A549 (cell line): ENCODE measurements around the gene GMPR2. TPM values are rescaled to one million over a fixed set of nuclear protein-coding genes. Genes with fewer than 3 reads are reported as not detected.

ENCODE experiments used
- ATAC-seq, 2 experiments: fragments of 200-7000 bp in 1 of 2; fragments of >200 bp in 1 of 2; cut with Nextera tagmentation in 1 of 2; cut with Tn5 transposase in 1 of 2; 3 replicates each; pipeline versions ENCODE4 v1.8.0 to v1.9.1; 2018 to 2020; ENCODE audit warnings: mild to moderate bottlenecking in 1 of 2, moderate library complexity in 1 of 2
- CTCF ChIA-PET: fragments of 300-600 bp; sonication (Branson Sonifier 250); formaldehyde crosslinking; extraction: SDS; loops from one replicate; lab custom pipeline; 2021; ENCODE audit warnings: antibody characterized with exemption, inconsistent platforms; lab: Yijun Ruan, JAX
- POLR2A ChIA-PET: fragments of 350-600 bp; formaldehyde crosslinking; extraction: SDS; loops from one replicate; lab custom pipeline; 2021; ENCODE audit warnings: antibody characterized with exemption, inconsistent platforms; lab: Yijun Ruan, JAX
- DNase-seq, 2 experiments: peaks; one replicate each; pipeline versions ENCODE4 v3.0.0 to v3.0.0-alpha.2; 2011 to 2016; ENCODE audit warnings: low read depth in 1 of 2, low spot score in 1 of 2
- FAIRE-seq: peaks from 2 replicates; lab custom pipeline; 2011; peaks lifted over from hg19 to GRCh38; lab: Jason Lieb, UNC
- H3K27ac ChIP-seq, 2 experiments: fragments of >200 bp; sonication (Bioruptor Twin); formaldehyde crosslinking; 3 replicates each; pipeline ENCODE4 v1.5.1; 2016 to 2017
- H3K4me1 ChIP-seq: fragments of >200 bp; sonication (Bioruptor Twin); formaldehyde crosslinking; 3 replicates; pipeline ENCODE4 v1.6.1; 2016
- H3K4me2 ChIP-seq: fragments of >200 bp; sonication (Bioruptor Twin); formaldehyde crosslinking; 3 replicates; pipeline ENCODE4 v1.6.1; 2016
- H3K4me3 ChIP-seq: fragments of >200 bp; sonication (Bioruptor Twin); formaldehyde crosslinking; 3 replicates; pipeline ENCODE4 v1.5.1; 2016
- H3K9me3 ChIP-seq: fragments of >200 bp; sonication (Bioruptor Twin); formaldehyde crosslinking; 3 replicates; pipeline ENCODE4 v1.6.1; 2016
- BCL3 ChIP-seq: fragments of >200 bp; sonication (Bioruptor Twin); formaldehyde crosslinking; IDR thresholded peaks from 3 replicates; pipeline ENCODE4 v1.6.1; 2016
- BHLHE40 ChIP-seq: IDR thresholded peaks from 2 replicates; pipeline ENCODE4 v1.6.1; 2012; ENCODE audit warnings: low read depth, low read length, inconsistent platforms
- CEBPB ChIP-seq, 2 experiments: fragments of >200 bp in 1 of 2; sonication (Bioruptor Twin) in 1 of 2; formaldehyde crosslinking in 1 of 2; IDR thresholded peaks; 2 replicates each; pipeline ENCODE4 v1.6.1; 2012 to 2016
- CHD2 ChIP-seq: fragments of 150-350 bp; IDR thresholded peaks from 2 replicates; pipeline ENCODE4 v1.6.1; 2014; ENCODE audit warnings: low read length; ENCODE audit not compliant: partially characterized antibody
- CTCF ChIP-seq: fragments of >200 bp; sonication (Bioruptor Twin); formaldehyde crosslinking; IDR thresholded peaks from 3 replicates; pipeline ENCODE4 v1.5.1; 2016
- EHF ChIP-seq: fragments of 250-450 bp; sonication (Bioruptor Pico); IDR thresholded peaks from 2 replicates; pipeline ENCODE4 v1.5.0; 2020; ENCODE audit warnings: mild to moderate bottlenecking
- FOXS1 ChIP-seq: fragments of 250-450 bp; sonication (Bioruptor Pico); IDR thresholded peaks from 2 replicates; pipeline ENCODE4 v1.5.0; 2020; ENCODE audit warnings: mild to moderate bottlenecking, moderate library complexity
- GATA3 ChIP-seq: IDR thresholded peaks from 2 replicates; pipeline ENCODE4 v1.6.1; 2012; ENCODE audit warnings: borderline replicate concordance
- HDAC2 ChIP-seq: fragments of 200-600 bp; sonication (generic); IDR thresholded peaks from 2 replicates; pipeline ENCODE4 v1.6.1; 2016
- HOXB13 ChIP-seq: fragments of 250-450 bp; sonication (Bioruptor Pico); IDR thresholded peaks from 2 replicates; pipeline ENCODE4 v1.5.0; 2020; ENCODE audit warnings: low read depth, mild to moderate bottlenecking, moderate library complexity
- JUN ChIP-seq, 2 experiments: fragments of >200 bp; sonication (Bioruptor Twin); formaldehyde crosslinking; IDR thresholded peaks; 2 replicates in 1 of 2; 3 replicates in 1 of 2; pipeline ENCODE4 v1.6.1; 2016 to 2017
- JUNB ChIP-seq: fragments of >200 bp; sonication (Bioruptor Twin); formaldehyde crosslinking; IDR thresholded peaks from 2 replicates; pipeline ENCODE4 v1.6.1; 2016
- MAFK ChIP-seq: fragments of 450-650 bp; IDR thresholded peaks from 2 replicates; pipeline ENCODE4 v1.6.1; 2014; ENCODE audit not compliant: partially characterized antibody
- MAX ChIP-seq: IDR thresholded peaks from 2 replicates; pipeline ENCODE4 v1.6.1; 2012
- NFE2L2 ChIP-seq: fragments of 150-350 bp; conservative IDR thresholded peaks from 2 replicates; pipeline ENCODE4 v1.6.1; 2014; ENCODE audit warnings: low read length
- NPAS2 ChIP-seq: fragments of 250-450 bp; sonication (Bioruptor Pico); IDR thresholded peaks from 2 replicates; pipeline ENCODE4 v1.8.0; 2022; ENCODE audit warnings: mild to moderate bottlenecking, moderate library complexity, borderline replicate concordance
- ZC3H11A ChIP-seq: fragments of 450-650 bp; IDR thresholded peaks from 2 replicates; pipeline ENCODE4 v1.6.1; 2014; ENCODE audit warnings: antibody characterized with exemption, mild to moderate bottlenecking
- ZFP36 ChIP-seq: fragments of 450-650 bp; IDR thresholded peaks from 2 replicates; pipeline ENCODE4 v1.6.1; 2014; ENCODE audit warnings: borderline replicate concordance; ENCODE audit not compliant: partially characterized antibody
- WGBS: methylation state at CpG from one replicate; pipeline ENCODE4 v1.1.6; 2017; ENCODE audit errors: missing lambda C conversion rate; 5-methylcytosine and 5-hydroxymethylcytosine counted together
- polyA plus RNA-seq, 4 experiments: library from polyadenylated mRNA; depleted of rRNA in 3 of 4; stranded (reverse); fragments of >200 nt; fragmentation: RNase III in 1 of 4; extraction: RNeasy Plus Mini Kit Qiagen cat#74134 plus additional on column Dnase treatment in 1 of 4; gene quantifications; 2 replicates in 3 of 4; 3 replicates in 1 of 4; pipeline ENCODE4 v1.2.3, GENCODE V29; 2011 to 2017
- small RNA-seq, 6 experiments: library from RNA; depleted of rRNA; stranded (forward); fragments of <200 nt; gene quantifications; one replicate each; pipeline ENCODE3, GENCODE V24; 2012
- TF ChIP-seq, protein P1 (sequence below): IDR thresholded peaks from 2 replicates; pipeline ENCODE4 v1.6.1; 2012

Gene GMPR2
- polyA plus RNA-seq, 2 of the 4 experiments (the other 2 are of a cell fraction): 70.0 to 91.7 TPM

DNA sequence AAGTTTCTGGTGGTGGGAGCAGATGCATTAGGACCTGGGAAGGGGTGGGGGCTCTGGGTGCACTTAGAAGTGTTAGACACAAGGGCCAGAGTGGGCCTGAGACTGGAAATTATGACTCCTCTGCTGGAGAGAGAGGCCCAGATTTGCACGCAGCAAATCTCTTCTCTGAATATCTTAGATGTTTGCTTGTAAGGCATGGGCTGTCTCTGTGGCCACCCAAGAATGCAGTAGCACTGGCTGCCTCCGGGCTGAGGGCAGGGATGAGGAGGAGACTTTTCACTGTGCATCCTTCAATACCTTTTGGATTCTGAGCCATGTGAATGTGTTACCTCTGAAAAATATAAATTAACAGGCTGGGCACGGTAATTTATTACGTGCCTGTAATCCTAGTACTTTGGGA lies 52.6 kb downstream of the GMPR2 start (continued):
- TF ChIP-seq, protein P1, sequence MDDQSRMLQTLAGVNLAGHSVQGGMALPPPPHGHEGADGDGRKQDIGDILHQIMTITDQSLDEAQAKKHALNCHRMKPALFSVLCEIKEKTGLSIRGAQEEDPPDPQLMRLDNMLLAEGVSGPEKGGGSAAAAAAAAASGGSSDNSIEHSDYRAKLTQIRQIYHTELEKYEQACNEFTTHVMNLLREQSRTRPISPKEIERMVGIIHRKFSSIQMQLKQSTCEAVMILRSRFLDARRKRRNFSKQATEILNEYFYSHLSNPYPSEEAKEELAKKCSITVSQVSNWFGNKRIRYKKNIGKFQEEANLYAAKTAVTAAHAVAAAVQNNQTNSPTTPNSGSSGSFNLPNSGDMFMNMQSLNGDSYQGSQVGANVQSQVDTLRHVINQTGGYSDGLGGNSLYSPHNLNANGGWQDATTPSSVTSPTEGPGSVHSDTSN: no peak
- TF ChIP-seq FOXS1 (CRISPR knock-in tag) (no peak), CHD2 (no peak), GATA3 (no peak), NFE2L2 (no peak), HDAC2 (no peak), EHF (CRISPR knock-in tag) (no peak), MAFK (no peak)

GRCh38 chr14:24286996-24287395 lies 54.3 kb downstream of the GMPR2 start:
- no peaks in the 10 kb centered on the region for H3K9me3 ChIP-seq
- ATAC-seq: no peak
- TF ChIP-seq HOXB13 (CRISPR knock-in tag) (no peak), MAX (no peak), JUN (IDR thresholded peaks at IDR 0.05) (no peak), CHD2 (no peak), JUNB (no peak), CTCF (no peak), ZFP36 (no peak), BCL3 (no peak), GATA3 (no peak), ZC3H11A (no peak), BHLHE40 (no peak), NPAS2 (CRISPR knock-in tag) (no peak), CEBPB (IDR thresholded peaks at IDR 0.05) (no peak)
- TF ChIP-seq, all 56 proteins: peak for 0
- DNase-seq: no peak
- Histone ChIP-seq H3K4me2 (no peak overlapping the region), H3K4me3 (no peak overlapping the region), H3K4me1 (no peaks in the 10 kb centered on the region), H3K27ac (no peak overlapping the region)
- ChIA-PET CTCF (interaction anchor here (1.1 to 34.0 kb wide), 3 partner anchors 16 to 44 kb away, joined by 3 to 469 read pairs (median 6); partner anchors contain the start of genes CIDEB, DHRS1, LTB4R and LTB4R2), POLR2A (no interaction called here)
- 87% methylated on average over 5 of the region's 5 CpGs for WGBS
- FAIRE-seq: no peak

Small RNA genes lying within 50 kb of the gene (small RNA-seq; reads per million reads assigned to genes)
- gene AL136295.4 (0 to 0.08 (median 0) reads per million in 6 experiments), gene CHMP4A (0 to 0.77 (median 0) reads per million in 6 experiments), gene MDP1 (0 to 7.3 (median 0) reads per million in 6 experiments)

Other genes with a start within 250 kb of the GMPR2 start
Only the 30 nearest of the 34 such genes appear.
- gene CARMIL3, start 180.9 kb upstream of the GMPR2 start, polyA plus RNA-seq (2011; rRNA removed): 0.45 and 0.79 TPM in 2 replicates
- 0.60 to 0.98 TPM (median 0.94 TPM) in 3 replicates for gene CARMIL3, start 180.9 kb upstream of the GMPR2 start, polyA plus RNA-seq (2017; fragmentation: RNase III; extraction: RNeasy Plus Mini Kit Qiagen cat#74134 plus additional on column Dnase treatment)
- gene CPNE6, start 161.4 kb upstream of the GMPR2 start, polyA plus RNA-seq (2011; rRNA removed): not detected in 2 replicates
- gene CPNE6, start 161.4 kb upstream of the GMPR2 start, polyA plus RNA-seq (2017; fragmentation: RNase III; extraction: RNeasy Plus Mini Kit Qiagen cat#74134 plus additional on column Dnase treatment): not detected in 3 replicates
- 52.1 and 60.2 TPM in 2 replicates for gene PCK2, start 138.6 kb upstream of the GMPR2 start, polyA plus RNA-seq (2011; rRNA removed)
- gene PCK2, start 138.6 kb upstream of the GMPR2 start, polyA plus RNA-seq (2017; fragmentation: RNase III; extraction: RNeasy Plus Mini Kit Qiagen cat#74134 plus additional on column Dnase treatment): 16.9 to 20.7 TPM (median 18.8 TPM) in 3 replicates
- gene DCAF11, start 118.2 kb upstream of the GMPR2 start, polyA plus RNA-seq (2011; rRNA removed): 27.9 and 30.2 TPM in 2 replicates
- gene DCAF11, start 118.2 kb upstream of the GMPR2 start, polyA plus RNA-seq (2017; fragmentation: RNase III; extraction: RNeasy Plus Mini Kit Qiagen cat#74134 plus additional on column Dnase treatment): 22.2 to 31.4 TPM (median 30.7 TPM) in 3 replicates
- 0.86 and 0.97 TPM in 2 replicates for gene NRL, start 118.0 kb upstream of the GMPR2 start, polyA plus RNA-seq (2011; rRNA removed)
- gene NRL, start 118.0 kb upstream of the GMPR2 start, polyA plus RNA-seq (2017; fragmentation: RNase III; extraction: RNeasy Plus Mini Kit Qiagen cat#74134 plus additional on column Dnase treatment): 0.84 to 0.93 TPM (median 0.88 TPM) in 3 replicates
- gene FITM1, start 102.3 kb upstream of the GMPR2 start, polyA plus RNA-seq (2011; rRNA removed): 0.06 TPM in 1 of 2 replicates, not detected in the other
- gene FITM1, start 102.3 kb upstream of the GMPR2 start, polyA plus RNA-seq (2017; fragmentation: RNase III; extraction: RNeasy Plus Mini Kit Qiagen cat#74134 plus additional on column Dnase treatment): 0.36 TPM in 1 of 3 replicates, not detected in the others
- 77.3 and 83.6 TPM in 2 replicates for gene PSME1, start 96.7 kb upstream of the GMPR2 start, polyA plus RNA-seq (2011; rRNA removed)
- gene PSME1, start 96.7 kb upstream of the GMPR2 start, polyA plus RNA-seq (2017; fragmentation: RNase III; extraction: RNeasy Plus Mini Kit Qiagen cat#74134 plus additional on column Dnase treatment): 124 to 139 TPM (median 134 TPM) in 3 replicates
- gene EMC9, start 91.3 kb upstream of the GMPR2 start, polyA plus RNA-seq (2011; rRNA removed): 20.7 and 21.5 TPM in 2 replicates
- gene EMC9, start 91.3 kb upstream of the GMPR2 start, polyA plus RNA-seq (2017; fragmentation: RNase III; extraction: RNeasy Plus Mini Kit Qiagen cat#74134 plus additional on column Dnase treatment): 46.5 to 51.7 TPM (median 48.5 TPM) in 3 replicates
- gene PSME2, start 86.3 kb upstream of the GMPR2 start, polyA plus RNA-seq (2011; rRNA removed): 137 and 168 TPM in 2 replicates
- gene PSME2, start 86.3 kb upstream of the GMPR2 start, polyA plus RNA-seq (2017; fragmentation: RNase III; extraction: RNeasy Plus Mini Kit Qiagen cat#74134 plus additional on column Dnase treatment): 144 to 193 TPM (median 161 TPM) in 3 replicates
- gene RNF31, start 85.4 kb upstream of the GMPR2 start, polyA plus RNA-seq (2011; rRNA removed): 5.7 and 19.1 TPM in 2 replicates
- 20.2 to 25.3 TPM (median 20.8 TPM) in 3 replicates for gene RNF31, start 85.4 kb upstream of the GMPR2 start, polyA plus RNA-seq (2017; fragmentation: RNase III; extraction: RNeasy Plus Mini Kit Qiagen cat#74134 plus additional on column Dnase treatment)
- 23.1 and 30.2 TPM in 2 replicates for gene IRF9, start 71.7 kb upstream of the GMPR2 start, polyA plus RNA-seq (2011; rRNA removed)
- gene IRF9, start 71.7 kb upstream of the GMPR2 start, polyA plus RNA-seq (2017; fragmentation: RNase III; extraction: RNeasy Plus Mini Kit Qiagen cat#74134 plus additional on column Dnase treatment): 14.4 to 24.2 TPM (median 19.0 TPM) in 3 replicates
- 1.9 and 2.8 TPM in 2 replicates for gene REC8, start 60.8 kb upstream of the GMPR2 start, polyA plus RNA-seq (2011; rRNA removed)
- gene REC8, start 60.8 kb upstream of the GMPR2 start, polyA plus RNA-seq (2017; fragmentation: RNase III; extraction: RNeasy Plus Mini Kit Qiagen cat#74134 plus additional on column Dnase treatment): 4.2 to 5.1 TPM (median 4.4 TPM) in 3 replicates
- 37.1 and 45.3 TPM in 2 replicates for gene IPO4, start 44.1 kb upstream of the GMPR2 start, polyA plus RNA-seq (2011; rRNA removed)
- 86.1 to 95.8 TPM (median 91.7 TPM) in 3 replicates for gene IPO4, start 44.1 kb upstream of the GMPR2 start, polyA plus RNA-seq (2017; fragmentation: RNase III; extraction: RNeasy Plus Mini Kit Qiagen cat#74134 plus additional on column Dnase treatment)
- 48.0 and 74.9 TPM in 2 replicates for gene TM9SF1, start 37.5 kb upstream of the GMPR2 start, polyA plus RNA-seq (2011; rRNA removed)
- 51.5 to 62.2 TPM (median 60.1 TPM) in 3 replicates for gene TM9SF1, start 37.5 kb upstream of the GMPR2 start, polyA plus RNA-seq (2017; fragmentation: RNase III; extraction: RNeasy Plus Mini Kit Qiagen cat#74134 plus additional on column Dnase treatment)
- 0.09 TPM in 1 of 2 replicates, not detected in the other for gene TSSK4, start 27.2 kb upstream of the GMPR2 start, polyA plus RNA-seq (2011; rRNA removed)
- 0.13 TPM in 1 of 3 replicates, not detected in the others for gene TSSK4, start 27.2 kb upstream of the GMPR2 start, polyA plus RNA-seq (2017; fragmentation: RNase III; extraction: RNeasy Plus Mini Kit Qiagen cat#74134 plus additional on column Dnase treatment)
- gene CHMP4A, start 19.4 kb upstream of the GMPR2 start, polyA plus RNA-seq (2011; rRNA removed): 74.9 and 102 TPM in 2 replicates
- 112 to 124 TPM (median 117 TPM) in 3 replicates for gene CHMP4A, start 19.4 kb upstream of the GMPR2 start, polyA plus RNA-seq (2017; fragmentation: RNase III; extraction: RNeasy Plus Mini Kit Qiagen cat#74134 plus additional on column Dnase treatment)
- gene MDP1, start 16.9 kb upstream of the GMPR2 start, polyA plus RNA-seq (2011; rRNA removed): 31.8 and 38.6 TPM in 2 replicates
- 21.0 to 21.6 TPM (median 21.4 TPM) in 3 replicates for gene MDP1, start 16.9 kb upstream of the GMPR2 start, polyA plus RNA-seq (2017; fragmentation: RNase III; extraction: RNeasy Plus Mini Kit Qiagen cat#74134 plus additional on column Dnase treatment)
- gene NEDD8, start 562 bp upstream of the GMPR2 start, polyA plus RNA-seq (2011; rRNA removed): 381 and 433 TPM in 2 replicates
- gene NEDD8, start 562 bp upstream of the GMPR2 start, polyA plus RNA-seq (2017; fragmentation: RNase III; extraction: RNeasy Plus Mini Kit Qiagen cat#74134 plus additional on column Dnase treatment): 561 to 594 TPM (median 589 TPM) in 3 replicates
- gene TINF2, start 9.7 kb downstream of the GMPR2 start, polyA plus RNA-seq (2011; rRNA removed): 51.3 and 73.0 TPM in 2 replicates
- 33.1 to 44.5 TPM (median 38.5 TPM) in 3 replicates for gene TINF2, start 9.7 kb downstream of the GMPR2 start, polyA plus RNA-seq (2017; fragmentation: RNase III; extraction: RNeasy Plus Mini Kit Qiagen cat#74134 plus additional on column Dnase treatment)
- 0.61 and 1.7 TPM in 2 replicates for gene TGM1, start 30.2 kb downstream of the GMPR2 start, polyA plus RNA-seq (2011; rRNA removed)
- 1.3 to 1.8 TPM (median 1.4 TPM) in 3 replicates for gene TGM1, start 30.2 kb downstream of the GMPR2 start, polyA plus RNA-seq (2017; fragmentation: RNase III; extraction: RNeasy Plus Mini Kit Qiagen cat#74134 plus additional on column Dnase treatment)
- gene RABGGTA, start 38.7 kb downstream of the GMPR2 start, polyA plus RNA-seq (2011; rRNA removed): 18.6 and 22.4 TPM in 2 replicates
- 17.2 to 23.1 TPM (median 21.9 TPM) in 3 replicates for gene RABGGTA, start 38.7 kb downstream of the GMPR2 start, polyA plus RNA-seq (2017; fragmentation: RNase III; extraction: RNeasy Plus Mini Kit Qiagen cat#74134 plus additional on column Dnase treatment)
- gene DHRS1, start 66.9 kb downstream of the GMPR2 start, polyA plus RNA-seq (2011; rRNA removed): 17.4 and 17.9 TPM in 2 replicates
- gene DHRS1, start 66.9 kb downstream of the GMPR2 start, polyA plus RNA-seq (2017; fragmentation: RNase III; extraction: RNeasy Plus Mini Kit Qiagen cat#74134 plus additional on column Dnase treatment): 13.8 to 15.2 TPM (median 15.1 TPM) in 3 replicates
- gene NOP9, start 66.9 kb downstream of the GMPR2 start, polyA plus RNA-seq (2011; rRNA removed): 16.5 and 23.6 TPM in 2 replicates
- 23.0 to 24.5 TPM (median 24.2 TPM) in 3 replicates for gene NOP9, start 66.9 kb downstream of the GMPR2 start, polyA plus RNA-seq (2017; fragmentation: RNase III; extraction: RNeasy Plus Mini Kit Qiagen cat#74134 plus additional on column Dnase treatment)
- gene CIDEB, start 75.0 kb downstream of the GMPR2 start, polyA plus RNA-seq (2011; rRNA removed): 0.31 and 0.32 TPM in 2 replicates
- 0.33 to 0.99 TPM (median 0.79 TPM) in 3 replicates for gene CIDEB, start 75.0 kb downstream of the GMPR2 start, polyA plus RNA-seq (2017; fragmentation: RNase III; extraction: RNeasy Plus Mini Kit Qiagen cat#74134 plus additional on column Dnase treatment)
- gene LTB4R2, start 77.2 kb downstream of the GMPR2 start, polyA plus RNA-seq (2011; rRNA removed): 5.8 and 7.6 TPM in 2 replicates
- gene LTB4R2, start 77.2 kb downstream of the GMPR2 start, polyA plus RNA-seq (2017; fragmentation: RNase III; extraction: RNeasy Plus Mini Kit Qiagen cat#74134 plus additional on column Dnase treatment): 8.4 to 9.9 TPM (median 8.6 TPM) in 3 replicates
- gene LTB4R, start 78.6 kb downstream of the GMPR2 start, polyA plus RNA-seq (2011; rRNA removed): 10.2 and 13.2 TPM in 2 replicates
- 8.3 to 9.4 TPM (median 8.3 TPM) in 3 replicates for gene LTB4R, start 78.6 kb downstream of the GMPR2 start, polyA plus RNA-seq (2017; fragmentation: RNase III; extraction: RNeasy Plus Mini Kit Qiagen cat#74134 plus additional on column Dnase treatment)
- not detected in 2 replicates for gene ADCY4, start 102.1 kb downstream of the GMPR2 start, polyA plus RNA-seq (2011; rRNA removed)
- gene ADCY4, start 102.1 kb downstream of the GMPR2 start, polyA plus RNA-seq (2017; fragmentation: RNase III; extraction: RNeasy Plus Mini Kit Qiagen cat#74134 plus additional on column Dnase treatment): not detected in 3 replicates
- not detected in 2 replicates for gene RIPK3, start 107.1 kb downstream of the GMPR2 start, polyA plus RNA-seq (2011; rRNA removed)
- gene RIPK3, start 107.1 kb downstream of the GMPR2 start, polyA plus RNA-seq (2017; fragmentation: RNase III; extraction: RNeasy Plus Mini Kit Qiagen cat#74134 plus additional on column Dnase treatment): not detected in 3 replicates
- gene NFATC4, start 135.3 kb downstream of the GMPR2 start, polyA plus RNA-seq (2011; rRNA removed): 0.32 and 0.62 TPM in 2 replicates
- gene NFATC4, start 135.3 kb downstream of the GMPR2 start, polyA plus RNA-seq (2017; fragmentation: RNase III; extraction: RNeasy Plus Mini Kit Qiagen cat#74134 plus additional on column Dnase treatment): 0.04 to 0.25 TPM (median 0.10 TPM) in 3 replicates
- gene NYNRIN, start 166.1 kb downstream of the GMPR2 start, polyA plus RNA-seq (2011; rRNA removed): 0.44 and 0.60 TPM in 2 replicates
- gene NYNRIN, start 166.1 kb downstream of the GMPR2 start, polyA plus RNA-seq (2017; fragmentation: RNase III; extraction: RNeasy Plus Mini Kit Qiagen cat#74134 plus additional on column Dnase treatment): 0.17 to 0.29 TPM (median 0.19 TPM) in 3 replicates